NCI-H1694 treated with DMSO at 0.1 percent for 48 hours (cell line): ENCODE results near the gene SEMA5A.

Experiments
- DNase-seq: peaks from one replicate; lab custom pipeline; 2025; lab: John Stamatoyannopoulos, UW

The SEMA5A gene

DNA sequence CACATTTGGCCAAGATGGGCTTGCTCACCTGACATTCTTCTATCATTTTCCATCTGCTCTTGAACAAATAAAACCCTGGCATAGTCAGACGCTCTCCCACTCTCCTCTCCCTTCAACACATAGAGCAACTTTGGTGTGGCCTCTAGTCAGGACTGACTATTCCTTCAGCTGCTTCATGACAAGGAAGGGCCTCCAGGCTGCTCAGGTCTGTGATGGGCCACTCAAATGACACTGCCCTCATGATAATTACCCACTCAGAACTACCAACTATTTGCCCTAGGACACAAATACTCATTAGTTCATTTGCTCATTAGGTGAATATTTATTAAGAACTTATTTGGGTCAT lies 376.3 kb downstream of the SEMA5A start:
- DNase-seq, result no peak

DNA sequence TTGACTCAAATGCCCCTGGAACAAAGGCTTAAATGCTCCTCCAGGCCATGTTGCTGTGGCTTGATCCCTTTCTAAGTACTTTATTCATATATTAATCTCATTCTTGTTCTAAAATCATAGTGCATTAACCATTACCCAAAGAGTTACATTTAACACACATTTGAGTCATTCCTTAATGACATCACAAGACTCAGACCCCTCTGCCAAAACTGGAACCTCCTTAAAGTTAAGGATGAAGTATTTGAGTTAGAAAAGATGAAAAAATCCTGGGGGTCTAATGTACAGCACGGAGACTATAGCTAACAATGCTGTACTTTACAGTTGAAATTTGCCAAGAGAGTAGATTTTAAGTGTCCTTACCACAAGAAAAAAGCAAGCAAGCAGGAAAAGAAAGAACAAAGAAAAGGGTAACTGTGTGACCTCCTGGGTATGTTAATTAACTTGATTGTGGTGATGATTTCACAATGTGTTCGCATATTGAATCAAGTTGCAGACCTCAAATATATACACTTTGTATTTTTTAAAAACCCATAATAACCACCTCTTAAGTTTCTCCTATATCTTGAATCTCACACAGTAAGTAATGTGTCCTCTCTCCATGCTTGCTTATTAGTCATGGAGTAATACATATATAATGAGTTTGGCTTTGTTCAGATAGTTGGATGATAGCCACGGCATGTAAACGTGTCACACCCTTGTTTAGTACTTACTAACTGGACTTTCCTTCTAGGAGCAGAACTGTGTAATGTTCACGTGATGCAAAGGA lies 376.9 kb downstream of the SEMA5A start:
- no peak for DNase-seq

DNA sequence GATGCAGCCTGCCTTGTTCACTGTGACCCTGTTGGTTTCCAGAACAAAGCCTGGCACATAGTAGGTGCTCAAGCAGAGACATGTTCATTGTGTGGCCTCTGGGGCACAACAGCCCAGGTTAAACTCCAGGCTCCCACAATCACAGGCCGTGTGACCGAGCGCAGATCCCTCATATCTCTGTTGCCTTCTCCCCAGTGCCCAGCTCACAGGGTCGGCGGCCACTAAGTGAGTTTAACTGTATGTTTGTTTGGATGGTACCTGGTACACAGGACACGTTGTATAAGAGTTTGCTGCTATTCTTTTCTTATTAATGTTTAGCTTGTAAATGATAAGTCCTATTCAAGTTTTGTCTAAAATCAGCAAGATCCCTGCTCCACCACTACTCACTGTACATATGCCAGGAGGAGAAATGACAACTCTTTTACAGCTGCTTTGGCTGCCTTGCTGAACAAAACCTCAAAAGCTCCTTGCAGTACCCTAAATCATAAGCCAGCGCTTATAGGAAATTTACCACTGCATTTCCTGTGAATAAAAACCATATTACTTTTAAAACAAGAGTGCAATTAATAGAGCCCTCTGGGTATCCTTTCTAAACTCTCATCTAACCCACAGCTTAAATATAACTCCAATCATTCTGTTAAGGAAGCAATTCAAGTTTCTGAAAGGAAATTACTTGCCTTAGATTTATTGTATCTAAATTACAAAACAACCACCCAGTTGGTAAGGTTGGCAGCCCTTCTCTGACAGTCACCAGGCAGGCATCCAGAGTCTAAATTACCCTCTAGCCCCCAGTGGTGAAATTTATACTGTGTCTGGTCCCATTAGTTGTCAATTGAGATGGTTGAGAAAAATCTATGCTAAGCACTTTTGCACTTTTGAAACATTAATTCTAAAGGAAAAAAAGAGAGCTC lies 379.4 kb downstream of the SEMA5A start:
- no peak for DNase-seq

DNA sequence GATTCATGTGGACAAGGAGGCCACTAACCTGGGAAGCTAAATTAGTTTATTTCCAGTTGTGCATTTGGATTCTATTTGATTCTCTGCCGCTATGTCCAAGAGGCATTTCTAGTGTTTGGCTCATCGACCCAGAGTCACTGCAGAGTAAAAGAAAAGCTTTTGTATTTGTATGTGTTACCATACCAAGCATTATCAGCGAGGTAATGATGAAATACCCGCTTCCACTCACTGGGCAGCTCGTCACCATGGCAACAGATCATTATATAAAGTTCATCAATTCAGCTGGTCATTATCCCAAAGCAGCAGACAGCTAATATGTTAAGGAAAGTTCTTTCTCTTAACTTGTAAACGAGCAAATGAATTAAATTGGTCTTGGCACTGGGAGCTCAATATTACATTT lies 380.3 kb downstream of the SEMA5A start:
- DNase-seq, result no peak

DNA sequence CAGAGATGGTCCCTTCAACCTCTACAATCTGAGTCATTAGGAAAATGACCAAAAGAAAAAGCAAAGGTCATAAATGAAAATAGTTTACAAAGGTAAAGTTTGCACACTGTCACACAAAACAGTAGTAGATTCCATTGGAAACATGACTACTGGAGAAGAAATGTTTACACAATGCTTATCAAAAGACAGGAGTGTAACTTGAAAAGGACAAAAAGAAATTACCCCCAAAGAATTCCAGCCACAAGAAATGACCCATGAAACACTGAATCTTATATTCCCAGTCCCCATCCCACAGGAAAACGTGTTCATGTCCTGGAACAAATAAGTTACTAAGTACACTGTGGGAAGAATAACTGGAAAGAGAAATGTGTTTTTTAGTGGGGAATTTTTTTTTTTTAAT lies 385.1 kb downstream of the SEMA5A start:
- DNase-seq, result no peak

DNA sequence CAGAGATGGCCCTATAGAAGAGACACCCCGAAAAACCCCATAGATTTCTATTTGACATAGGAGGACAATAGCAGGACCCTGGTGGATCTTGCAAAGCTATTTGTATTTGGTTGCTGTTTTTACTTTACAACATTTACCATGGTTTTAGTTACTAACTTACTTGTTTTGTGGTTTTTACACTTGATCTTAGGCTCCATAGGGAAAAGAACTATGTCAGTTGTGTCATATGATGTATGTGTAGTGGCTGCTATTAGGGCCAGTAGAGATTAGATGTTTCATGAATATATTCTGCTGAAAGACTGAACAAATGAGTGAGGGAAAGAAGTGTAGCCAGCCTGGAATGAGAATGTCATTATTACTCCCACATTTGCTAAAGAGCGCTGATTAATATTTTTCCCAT lies 388.1 kb downstream of the SEMA5A start:
- no peak for DNase-seq

DNA sequence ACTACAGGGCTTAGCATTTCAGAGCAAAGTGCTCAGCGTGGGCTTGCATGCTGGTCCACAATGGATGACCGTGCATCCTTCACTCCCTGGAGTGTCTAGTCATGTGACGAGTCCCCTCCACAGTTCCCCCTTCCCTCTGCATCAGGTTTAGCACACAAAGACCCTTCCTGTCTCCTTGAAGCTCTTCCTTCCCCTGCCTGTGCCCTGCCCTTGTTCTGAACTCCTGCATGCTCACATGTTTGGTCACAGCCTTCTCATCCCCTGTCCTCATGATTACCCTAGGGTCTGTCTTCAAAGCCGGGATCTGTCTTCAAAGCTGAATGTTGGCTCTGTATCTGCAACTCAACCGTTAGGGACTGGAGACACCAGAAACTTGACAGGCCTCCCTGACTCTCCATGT lies 388.9 kb downstream of the SEMA5A start:
- no peak for DNase-seq

DNA sequence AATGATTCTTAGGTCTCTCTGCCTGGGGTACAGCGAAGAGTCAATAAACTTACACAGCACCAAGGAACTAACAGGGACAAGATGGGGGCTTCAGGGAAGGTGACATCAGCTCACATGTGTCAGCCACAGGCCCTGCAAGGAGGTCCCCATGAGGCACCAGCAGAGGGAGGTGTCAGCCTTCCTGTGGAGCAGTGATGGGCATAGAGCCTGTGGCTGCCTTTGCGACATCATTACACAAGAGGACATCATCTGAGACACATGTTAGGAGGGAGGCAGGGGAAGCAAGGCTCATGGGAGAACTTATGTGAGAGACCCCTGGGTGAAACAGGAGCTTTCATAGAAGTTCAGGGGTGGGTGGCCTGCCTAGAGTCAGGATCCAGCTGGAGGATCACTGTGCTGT lies 389.6 kb downstream of the SEMA5A start:
- DNase-seq, result no peak

DNA sequence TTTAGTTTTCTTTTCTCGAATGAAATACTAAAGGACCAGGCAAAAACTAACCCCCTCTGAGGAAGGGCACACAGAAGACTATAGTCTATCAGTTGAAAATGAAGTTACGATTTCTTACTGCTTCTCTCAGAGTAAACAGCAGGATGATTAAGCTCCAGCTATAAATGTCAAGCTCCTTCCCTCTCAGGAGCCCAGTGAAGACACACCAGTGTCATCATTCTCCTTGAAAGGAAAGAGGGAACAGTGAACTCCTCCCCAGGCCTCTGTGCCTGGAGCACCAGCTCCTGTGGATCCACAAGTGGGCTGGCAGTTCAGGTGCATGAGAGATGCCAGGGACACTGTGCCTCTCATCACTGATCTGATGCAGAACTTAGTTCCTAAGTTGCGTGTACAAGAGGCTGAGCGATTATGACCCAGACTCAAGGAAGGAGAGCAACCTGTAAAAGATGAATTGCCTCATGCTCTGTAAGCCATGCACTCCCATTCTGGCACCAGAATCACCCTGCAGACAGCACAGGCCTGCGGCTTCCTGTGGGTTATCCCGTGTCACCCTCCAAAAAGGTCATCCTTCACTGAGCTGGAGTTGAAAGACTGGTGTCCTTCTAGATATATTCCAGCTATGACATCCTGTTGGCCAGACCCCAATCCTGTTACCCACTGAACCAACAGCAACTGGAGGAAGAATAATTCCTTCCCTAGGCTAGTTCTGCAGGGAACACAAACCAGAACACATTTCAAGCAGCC lies 394.0 kb downstream of the SEMA5A start:
- no peak for DNase-seq

DNA sequence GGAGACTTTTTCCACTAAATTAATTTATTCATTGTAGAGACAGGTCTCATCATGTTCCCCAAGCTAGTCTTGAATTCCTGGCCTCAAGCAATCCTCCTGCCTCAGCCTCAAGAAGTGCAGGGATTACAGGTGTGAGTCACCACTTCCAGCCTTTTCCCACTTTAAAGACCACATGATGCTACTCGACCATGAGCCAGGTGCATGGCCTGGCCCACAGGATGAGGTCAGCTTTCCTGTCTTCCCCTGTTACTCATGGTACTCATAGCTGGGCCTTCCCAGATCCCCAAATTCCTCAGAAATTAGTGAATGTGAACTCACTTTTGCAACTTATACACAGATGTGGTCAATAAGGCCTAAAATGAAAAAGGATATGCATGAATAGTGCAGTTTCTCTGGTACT lies 395.9 kb downstream of the SEMA5A start:
- DNase-seq, result no peak

DNA sequence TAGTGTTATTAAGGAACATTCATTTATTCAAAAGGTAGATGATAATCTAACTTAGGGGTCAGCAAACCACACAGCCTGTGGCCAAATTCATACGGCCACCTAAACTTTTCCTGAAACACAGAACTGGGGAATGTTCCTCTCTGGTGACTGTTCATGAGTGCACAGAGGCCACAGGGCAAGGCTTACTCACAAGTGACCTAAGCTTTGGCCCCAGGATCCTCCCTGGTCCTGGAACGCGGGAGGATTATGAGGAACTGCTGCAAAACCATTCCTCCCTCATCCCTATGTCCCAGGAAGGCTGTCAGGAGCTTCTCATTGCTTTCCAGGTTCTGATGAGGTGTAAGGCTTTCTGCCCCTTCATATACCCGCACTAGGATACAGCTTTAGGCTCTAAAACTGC lies 397.6 kb downstream of the SEMA5A start:
- DNase-seq, result no peak

DNA sequence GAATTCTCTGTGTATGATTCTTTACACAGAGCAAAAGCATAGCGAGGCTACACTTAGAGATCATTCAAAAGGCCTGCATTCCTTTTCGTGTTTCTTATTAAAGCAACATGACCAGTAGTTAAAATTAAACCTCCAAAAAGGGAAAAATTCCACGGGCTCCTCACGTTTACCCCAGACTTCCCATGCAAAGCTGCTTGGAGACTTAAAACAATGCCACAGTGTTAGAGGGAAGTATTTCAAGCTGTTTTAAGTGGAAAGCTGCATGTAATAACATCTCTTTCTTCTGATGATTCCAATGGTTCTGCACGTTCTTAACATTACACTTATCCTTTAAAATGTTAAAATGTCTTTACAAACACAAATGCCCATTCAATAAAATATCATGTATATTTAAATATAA lies 405.2 kb downstream of the SEMA5A start:
- no peak for DNase-seq

DNA sequence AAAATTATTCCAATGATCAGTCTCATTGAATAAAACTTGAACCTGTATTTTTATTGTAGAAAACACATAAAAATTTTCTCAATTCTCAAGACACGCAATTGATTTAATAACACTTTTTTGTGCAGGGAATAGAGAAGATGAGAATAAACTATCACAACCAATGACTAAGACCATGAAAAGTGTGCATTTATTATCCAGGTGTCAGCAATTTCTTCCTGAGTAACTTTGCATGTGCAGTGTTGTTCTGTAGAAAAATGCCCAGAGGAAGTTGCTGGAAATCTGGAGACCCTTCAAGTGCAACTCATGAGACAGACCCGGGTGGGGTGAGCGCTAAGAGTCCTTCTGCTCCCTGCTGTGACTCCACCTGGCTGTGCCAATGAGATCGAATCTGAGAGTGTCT lies 405.7 kb downstream of the SEMA5A start:
- no peak for DNase-seq

DNA sequence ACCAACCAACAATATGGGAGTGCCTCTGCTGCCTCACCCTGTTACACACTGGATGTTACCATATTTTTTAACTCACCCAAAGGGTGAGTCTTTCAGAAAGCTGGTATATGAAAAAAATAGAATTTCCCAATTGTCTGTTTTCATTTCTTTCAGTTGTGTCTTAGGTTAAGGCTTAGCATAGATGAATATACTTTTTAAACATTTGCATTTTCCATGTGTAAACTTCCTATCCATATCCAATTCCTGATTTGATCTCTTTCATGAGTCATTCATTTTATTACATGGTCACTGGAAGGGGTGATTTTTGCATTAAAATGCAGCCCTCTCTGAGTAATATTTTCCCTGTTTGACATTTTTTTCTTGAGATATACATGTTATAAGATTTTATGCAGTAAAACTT lies 406.5 kb downstream of the SEMA5A start:
- DNase-seq, result no peak

DNA sequence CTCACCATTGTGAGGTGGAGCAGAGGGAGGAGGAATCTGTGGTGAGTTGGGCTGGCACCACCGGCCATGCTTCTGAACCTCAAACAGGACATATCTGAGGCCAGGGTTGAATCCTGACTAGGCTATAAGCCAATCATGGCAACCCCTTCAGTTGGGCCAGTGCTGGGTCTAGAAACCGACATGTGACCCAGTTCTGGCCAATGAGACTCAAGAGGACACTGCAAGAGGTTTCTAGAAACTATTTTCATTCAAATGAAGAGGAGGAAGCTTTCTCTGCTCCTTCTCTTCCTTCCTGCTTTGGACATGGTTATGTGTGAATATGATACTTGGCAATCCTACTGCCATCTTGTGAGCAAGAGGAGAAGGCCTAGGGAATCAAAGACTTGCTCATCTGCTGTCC lies 417.7 kb downstream of the SEMA5A start:
- DNase-seq, result no peak

DNA sequence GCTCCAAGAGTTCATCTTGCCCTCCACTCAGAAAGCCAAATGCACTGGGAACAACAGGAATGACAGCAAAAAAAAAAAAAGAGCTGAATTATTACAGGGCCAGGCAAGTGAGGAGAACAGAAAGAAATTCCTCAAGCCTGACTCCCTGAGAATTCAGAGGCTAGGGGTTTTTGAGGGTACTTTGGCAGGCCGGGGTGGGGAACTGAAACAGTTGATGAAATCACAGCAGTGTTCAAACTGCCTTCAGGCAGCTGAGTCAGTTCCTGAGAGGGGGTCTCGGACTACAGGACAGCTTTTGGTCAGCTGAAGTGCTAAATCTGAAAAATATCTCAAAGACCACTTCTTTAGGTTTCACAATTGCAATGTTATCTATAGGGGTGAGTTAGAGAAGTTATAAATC lies 419.4 kb downstream of the SEMA5A start:
- no peak for DNase-seq

DNA sequence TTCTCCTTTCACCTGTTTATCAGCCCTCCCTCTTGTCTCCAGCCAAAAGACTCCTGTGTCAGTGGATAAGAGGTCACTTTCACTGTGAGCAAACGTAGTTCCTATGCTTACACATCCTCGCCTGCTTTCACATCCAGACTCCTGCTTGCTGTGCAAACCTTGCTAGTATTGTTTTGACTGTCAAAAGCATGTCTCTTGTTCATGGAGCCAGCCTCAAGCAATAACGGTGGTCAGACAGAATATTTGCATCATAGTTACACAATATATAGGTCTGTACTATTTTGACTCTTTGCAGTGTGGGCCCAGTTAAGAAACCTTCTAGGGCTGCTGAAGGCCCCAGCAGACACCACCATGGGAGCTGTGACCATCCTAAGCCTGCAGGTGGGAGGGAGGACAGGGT lies 420.0 kb downstream of the SEMA5A start:
- no peak for DNase-seq

DNA sequence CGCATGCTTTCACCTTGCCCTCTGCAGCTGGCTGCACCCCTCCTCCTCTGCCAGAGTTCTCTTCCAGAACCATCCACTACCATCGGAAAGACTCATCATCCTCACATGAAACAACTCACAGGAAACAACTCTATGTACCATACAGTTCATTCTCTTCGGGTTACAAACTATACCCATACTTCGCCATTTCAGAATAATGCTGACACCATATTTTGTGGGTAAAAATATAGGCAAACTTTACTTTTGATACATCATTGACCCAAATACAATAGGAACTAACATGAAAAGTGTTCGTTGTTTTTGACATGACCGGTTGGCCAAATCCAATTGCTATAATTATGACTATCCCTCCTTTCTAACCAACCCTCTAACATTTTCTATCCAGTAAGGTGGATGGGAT lies 421.0 kb downstream of the SEMA5A start:
- no peak for DNase-seq

DNA sequence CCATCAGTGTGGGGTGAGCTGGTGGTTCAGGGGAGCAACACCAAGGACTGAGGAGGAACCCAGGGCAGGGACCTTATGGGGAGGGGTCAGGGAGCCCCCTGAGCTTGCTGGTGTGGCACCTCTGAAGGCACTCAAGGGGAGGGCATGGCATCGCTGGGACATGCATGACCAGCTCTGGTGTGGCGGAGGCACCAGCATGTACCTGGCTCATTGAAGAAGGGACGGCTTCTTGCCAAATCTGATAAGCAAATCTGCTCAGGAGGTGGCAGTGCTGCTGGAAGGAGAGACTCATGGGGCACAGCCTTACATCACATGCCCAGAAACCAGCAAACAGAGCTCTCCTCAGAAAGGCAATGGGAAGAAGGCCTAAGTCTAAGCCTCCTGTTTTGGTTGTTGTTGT lies 421.8 kb downstream of the SEMA5A start:
- DNase-seq, result no peak

DNA sequence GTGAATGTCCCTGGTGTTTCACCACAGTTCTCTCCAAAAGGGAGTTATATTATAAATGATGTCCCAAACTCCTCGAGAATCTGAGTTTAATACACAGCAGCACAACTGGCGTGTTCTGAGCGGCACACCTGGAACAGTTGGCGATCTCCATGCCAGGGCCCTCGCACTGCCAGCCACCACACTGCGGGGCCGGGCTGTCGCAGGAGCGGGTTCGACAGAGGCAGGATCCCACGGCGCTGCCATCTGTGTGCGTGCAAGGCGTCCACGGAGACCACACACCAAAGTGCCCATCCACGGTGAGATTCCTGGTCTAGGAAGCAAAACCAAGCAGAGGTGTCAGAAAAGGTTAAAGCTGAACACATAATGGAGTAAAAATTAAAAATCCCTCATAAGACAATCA lies 423.3 kb downstream of the SEMA5A start:
- no peak for DNase-seq

DNA sequence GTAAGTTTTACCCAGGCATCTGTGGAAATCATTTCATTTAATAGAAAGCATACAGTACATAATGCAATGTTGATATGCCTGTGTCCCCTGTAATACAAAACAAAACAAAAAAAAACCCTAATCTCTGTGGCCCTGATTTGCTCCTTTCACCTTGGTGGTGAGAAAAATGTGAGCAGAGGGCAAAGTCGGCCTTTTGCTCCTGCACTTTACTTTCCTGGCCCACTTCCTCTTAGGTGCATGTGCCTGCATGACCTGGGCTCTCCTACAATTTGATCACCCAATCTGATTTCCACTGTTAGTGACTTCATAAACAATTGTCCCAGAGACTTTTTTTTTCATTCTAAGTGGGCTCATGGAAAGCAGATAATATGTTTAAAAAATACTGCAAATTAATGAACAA lies 424.3 kb downstream of the SEMA5A start:
- DNase-seq, result no peak

DNA sequence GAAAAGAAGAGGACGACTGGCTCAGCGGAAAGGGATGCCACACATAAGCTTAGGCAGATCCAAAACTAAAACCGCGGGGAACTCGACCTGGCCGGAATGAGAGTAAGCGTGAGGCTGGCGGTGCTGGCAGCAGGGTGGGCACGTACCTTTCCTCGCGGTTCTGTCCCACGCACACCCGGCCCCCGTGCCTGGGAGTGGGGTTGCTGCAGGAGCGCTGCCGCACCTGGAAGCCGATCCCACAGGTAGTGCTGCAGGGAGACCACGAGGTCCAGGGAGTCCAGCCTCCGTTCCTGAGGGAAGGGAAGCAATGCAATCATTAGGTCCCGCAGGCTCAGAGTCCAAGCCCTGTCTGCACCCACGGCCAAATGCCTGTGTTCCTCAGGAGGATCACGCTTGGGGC lies 427.0 kb downstream of the SEMA5A start:
- no peak for DNase-seq

DNA sequence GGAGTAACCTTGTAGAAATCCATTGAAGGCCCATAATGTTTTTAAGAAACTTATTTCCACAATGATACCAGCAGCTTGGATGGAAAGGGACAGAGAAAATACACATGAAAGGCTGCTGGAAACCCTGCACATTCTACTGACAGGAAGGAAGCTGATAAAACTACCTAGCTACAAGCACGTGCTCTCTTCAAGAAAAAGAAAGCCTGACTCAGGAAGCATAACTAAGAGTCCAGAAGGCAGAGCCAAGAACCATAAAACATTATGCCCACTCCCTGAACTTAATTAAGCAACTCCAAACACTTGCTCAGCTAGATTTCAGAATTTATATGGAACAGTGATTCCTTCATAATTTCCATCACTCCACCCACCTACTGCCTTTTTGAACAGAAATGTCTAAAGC lies 430.8 kb downstream of the SEMA5A start:
- DNase-seq, result no peak
